VCaP (cell line): ENCODE data around the gene GRAMD1B.

Source experiments
- H3K27ac ChIP-seq: fragments of 450-650 bp; 2 replicates; pipeline ENCODE4 v1.5.1; 2017
- CTCF ChIP-seq: fragments of 450-650 bp; conservative IDR thresholded peaks from 2 replicates; pipeline ENCODE4 v1.5.1; 2017; ENCODE audit warnings: mild to moderate bottlenecking, moderate library complexity

Gene GRAMD1B

GRCh38 chr11:123587044-123587443, 157.0 kb downstream of the GRAMD1B start:
- TF ChIP-seq CTCF, result no peak
- peak overlapping the region; percentile 78; the same call in 1 of the 2 replicates for H3K27ac ChIP-seq

GRCh38 chr11:123587559-123587958, 157.5 kb downstream of the GRAMD1B start:
- H3K27ac ChIP-seq, result peak overlapping the region; percentile 78
- TF ChIP-seq CTCF, result no peak

- peak overlapping the region; percentile 78 for H3K27ac ChIP-seq
- no peak for TF ChIP-seq CTCF
Measured at GRCh38 chr11:123588117-123588863, 158.2 kb downstream of the GRAMD1B start.

- H3K27ac ChIP-seq, result peak overlapping the region; percentile 78
- TF ChIP-seq CTCF, result no peak
Measured at GRCh38 chr11:123588864-123589262, 158.8 kb downstream of the GRAMD1B start.

- no peak for TF ChIP-seq CTCF
- no peak overlapping the region; the same call in 1 of the 2 replicates for H3K27ac ChIP-seq
Measured at GRCh38 chr11:123590296-123590912, 160.3 kb downstream of the GRAMD1B start.

- H3K27ac ChIP-seq, result no peak overlapping the region
- no peak for TF ChIP-seq CTCF
Measured at GRCh38 chr11:123593570-123593969, 163.5 kb downstream of the GRAMD1B start.

- H3K27ac ChIP-seq, result no peak overlapping the region
- TF ChIP-seq CTCF, result no peak
Measured at GRCh38 chr11:123594188-123594901, 164.3 kb downstream of the GRAMD1B start.
